HG03108 (cell line): ENCODE data around the gene ZNF384.
"Not testable (repeated sequence)": the region's sequence is repeated elsewhere in the genome, so short reads cannot be mapped to it uniquely, and the experiment has no call there.

ENCODE experiments used
- ATAC-seq: cut with Tn5 transposase; IDR thresholded peaks from one replicate; pipeline ENCODE4 v1.9.1; 2021; ENCODE audit warnings: moderate library complexity; ENCODE audit not compliant: unreplicated experiment

Gene ZNF384

GRCh38 chr12:6688999-6689882 is at the start of gene ZNF384:
Gene ZNF384, minus strand, starts transcription at chr12:6689375. Its CDS starts 9,855 bp downstream, at chr12:6679520.
- ATAC-seq: peak; percentile 85

DNA sequence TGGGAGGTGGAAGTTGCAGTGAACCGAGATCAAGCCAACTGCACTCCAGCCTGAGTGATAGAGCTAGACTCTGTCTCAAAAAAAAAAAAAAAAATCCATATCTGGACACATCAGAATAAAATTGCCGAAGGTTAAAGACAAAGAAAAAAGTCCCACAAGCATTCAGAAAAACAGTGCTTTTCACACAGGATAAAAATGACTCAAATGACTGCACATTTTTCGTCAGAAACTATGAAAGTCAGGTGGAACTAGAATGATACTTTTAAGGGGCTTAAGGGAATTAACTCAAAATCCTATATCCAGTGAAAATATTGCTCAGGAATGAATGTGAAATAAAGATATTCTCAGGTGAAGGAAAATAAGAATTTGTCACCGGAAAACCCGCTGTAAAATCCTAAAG is 47.6 kb upstream of the ZNF384 start:
- no peak for ATAC-seq

DNA sequence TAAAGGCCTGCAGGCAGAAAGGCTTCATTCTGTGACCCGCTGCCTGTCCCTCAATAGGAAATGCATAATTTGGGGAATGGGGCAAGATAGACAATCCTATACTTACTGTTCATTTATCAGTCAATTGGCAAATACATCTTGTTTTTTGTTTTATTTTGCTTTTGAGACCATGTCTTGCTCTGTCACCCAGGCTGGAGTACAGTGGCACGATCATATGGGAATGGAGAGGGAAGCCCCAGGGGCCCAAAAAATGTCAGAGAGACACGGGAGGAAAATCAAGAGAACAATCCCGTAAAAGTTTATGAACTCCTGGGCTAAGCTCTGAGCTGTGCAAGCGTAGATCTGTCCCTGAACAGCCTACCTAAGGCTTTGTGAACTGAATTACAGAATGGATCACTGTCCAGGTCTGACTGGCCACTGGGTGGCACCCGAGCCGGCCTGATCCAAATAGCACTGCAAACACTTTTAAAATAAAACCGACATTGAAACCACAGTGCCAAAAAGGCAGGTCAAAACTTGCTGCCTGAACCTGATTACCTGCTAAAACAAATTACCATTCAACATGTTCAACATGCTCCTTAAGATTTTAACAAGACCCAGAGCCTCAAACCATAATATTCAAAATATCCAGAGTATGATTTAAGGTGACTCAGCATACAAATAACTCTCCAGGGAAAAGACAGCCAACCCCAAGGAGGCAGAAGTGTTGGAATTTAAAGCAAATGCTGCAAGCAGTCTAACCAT is 46.4 kb upstream of the ZNF384 start:
- ATAC-seq: peak; percentile 52

DNA sequence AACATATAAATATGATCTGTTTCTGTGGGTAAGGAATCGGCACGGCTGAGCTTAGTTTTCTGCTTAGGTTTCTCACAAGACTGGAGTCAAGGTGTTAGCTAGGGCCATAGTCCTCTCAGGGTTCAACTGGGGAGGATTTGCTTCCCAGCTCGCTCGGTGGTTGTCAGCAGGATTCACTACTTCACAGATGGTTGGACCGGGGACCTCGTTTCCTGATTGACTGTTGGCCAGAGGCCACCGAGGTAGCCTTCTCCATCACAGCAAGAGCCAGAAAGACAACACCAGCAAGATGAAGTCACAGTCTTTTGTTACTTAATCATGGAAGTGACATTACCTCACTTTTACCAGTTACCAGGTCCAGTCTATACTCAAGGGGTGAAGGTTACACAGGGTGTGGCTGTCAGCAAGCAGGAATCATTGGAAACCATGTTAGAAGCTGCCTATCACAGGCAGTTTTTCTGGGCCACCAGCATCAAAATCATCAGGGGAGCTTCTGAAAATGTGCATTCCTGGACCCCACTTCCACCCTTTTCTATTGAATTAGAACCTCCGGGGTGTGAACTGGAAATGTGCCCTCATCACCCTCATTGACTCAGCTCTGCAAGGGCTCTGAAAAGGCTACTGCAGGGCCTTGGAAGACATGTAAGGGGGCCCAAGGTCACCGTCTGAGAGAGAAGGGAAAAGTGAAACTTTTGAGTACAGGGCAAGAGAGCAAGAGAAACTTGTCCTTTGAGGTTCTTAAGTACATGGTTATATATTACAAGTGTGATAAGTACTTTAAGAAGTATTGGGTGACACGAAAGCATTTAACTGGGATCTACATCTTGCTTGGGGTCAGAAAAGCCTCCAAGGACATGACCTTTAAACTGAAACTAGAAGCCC is 45.6 kb upstream of the ZNF384 start:
- no peak for ATAC-seq

DNA sequence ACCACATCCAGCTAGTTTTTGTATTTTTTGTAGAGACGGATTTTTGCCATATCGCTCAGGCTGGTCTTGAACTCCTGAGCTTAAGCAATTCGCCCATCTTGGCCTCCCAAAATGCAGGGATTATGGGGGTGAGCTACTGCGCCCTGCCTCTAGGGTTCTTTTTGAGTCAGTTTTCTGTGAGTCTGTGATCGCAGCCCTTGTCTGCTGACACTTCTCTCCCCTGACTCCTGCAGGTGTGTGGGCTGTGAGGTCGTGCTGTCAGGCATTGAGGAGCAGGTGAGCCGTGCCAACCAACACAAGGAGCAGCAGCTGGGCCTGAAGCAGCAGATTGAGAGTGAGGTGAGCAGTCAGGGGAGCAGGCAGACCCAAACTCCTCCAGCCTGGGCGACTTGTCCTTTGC is 41.0 kb upstream of the ZNF384 start:
- no peak for ATAC-seq

GRCh38 chr12:6729186-6729585 is 40.0 kb upstream of the ZNF384 start:
- ATAC-seq: no peak

- no peak for ATAC-seq
Measured at GRCh38 chr12:6725350-6725749, 36.2 kb upstream of the ZNF384 start.

DNA sequence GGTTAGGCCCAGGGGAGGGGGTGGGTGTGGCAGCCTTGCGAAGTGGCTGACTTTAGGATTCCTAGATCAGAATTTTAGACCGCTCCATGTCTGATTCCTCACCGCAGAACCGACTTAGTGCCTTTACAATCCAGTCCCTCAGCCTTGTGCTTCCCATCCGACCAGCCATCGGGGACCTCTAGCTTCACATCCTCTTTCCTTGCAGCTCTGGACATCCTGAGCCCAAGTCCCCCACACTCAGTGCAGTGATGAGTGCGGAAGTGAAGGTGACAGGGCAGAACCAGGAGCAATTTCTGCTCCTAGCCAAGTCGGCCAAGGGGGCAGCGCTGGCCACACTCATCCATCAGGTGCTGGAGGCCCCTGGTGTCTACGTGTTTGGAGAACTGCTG is 35.2 kb upstream of the ZNF384 start:
- no peak for ATAC-seq

DNA sequence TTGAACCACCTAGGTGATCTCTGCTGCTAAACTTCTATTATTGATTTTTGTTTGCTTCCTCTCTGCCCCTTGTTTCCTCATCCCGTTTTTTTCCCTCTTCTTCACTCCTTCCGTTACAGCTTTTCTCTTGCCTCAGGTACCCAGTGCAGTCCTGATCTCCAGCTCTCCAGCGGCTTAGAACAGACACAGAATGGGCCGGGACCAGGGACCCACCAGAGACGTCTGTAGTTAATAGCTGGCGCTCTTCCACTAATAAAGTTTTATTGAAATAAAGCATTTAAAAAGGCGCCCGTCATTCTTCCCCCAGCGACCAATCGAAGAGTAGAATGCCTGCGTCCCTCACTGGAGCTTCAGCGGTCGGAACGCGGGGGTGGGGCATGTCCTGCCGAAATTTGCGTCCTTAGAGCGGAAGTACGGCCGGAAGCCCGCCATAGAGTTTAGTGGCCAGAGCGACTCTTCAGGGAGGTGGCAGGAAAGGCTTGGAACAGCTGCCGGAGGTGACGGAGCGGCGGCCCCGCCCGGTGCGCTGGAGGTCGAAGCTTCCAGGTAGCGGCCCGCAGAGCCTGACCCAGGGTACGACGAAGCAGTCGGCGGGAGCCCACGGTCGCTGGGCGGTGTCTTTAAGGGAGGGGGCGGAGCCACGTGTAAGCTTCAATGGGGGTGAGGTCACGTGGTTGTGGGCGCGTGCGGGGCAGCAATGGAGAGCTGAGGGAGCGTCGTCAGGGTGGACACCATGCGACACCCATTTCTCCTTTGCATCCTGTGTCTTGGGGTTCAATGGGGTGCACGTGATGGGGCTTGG is 34.6 kb upstream of the ZNF384 start, which contains the start of gene COPS7A:
COPS7A (plus strand) TSS at position 440 of the 802 bp plus-strand sequence. CDS start 611 bp downstream, outside the sequence.
- peak; percentile 90 for ATAC-seq

DNA sequence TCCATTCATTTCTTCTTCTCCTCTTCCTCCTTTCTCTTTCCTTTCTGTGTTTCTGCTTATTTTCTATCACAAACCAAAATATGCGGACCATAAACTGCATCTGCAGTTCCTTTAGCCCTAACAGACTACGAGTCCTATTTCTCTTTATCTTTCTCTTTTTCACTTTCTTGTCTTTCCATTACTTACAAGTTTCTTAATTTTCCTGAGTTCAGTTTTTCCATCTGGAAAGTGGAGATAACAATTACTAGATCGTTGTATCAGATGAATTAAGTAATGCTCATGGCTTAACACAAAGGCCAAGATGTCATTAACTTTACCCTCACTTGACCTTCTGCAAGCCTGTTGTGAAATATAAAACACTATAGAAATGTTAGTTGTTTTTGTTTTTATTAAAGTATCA is 33.7 kb upstream of the ZNF384 start:
- no peak for ATAC-seq

- no peak for ATAC-seq
Measured at GRCh38 chr12:6716874-6717437, 27.8 kb upstream of the ZNF384 start.

DNA sequence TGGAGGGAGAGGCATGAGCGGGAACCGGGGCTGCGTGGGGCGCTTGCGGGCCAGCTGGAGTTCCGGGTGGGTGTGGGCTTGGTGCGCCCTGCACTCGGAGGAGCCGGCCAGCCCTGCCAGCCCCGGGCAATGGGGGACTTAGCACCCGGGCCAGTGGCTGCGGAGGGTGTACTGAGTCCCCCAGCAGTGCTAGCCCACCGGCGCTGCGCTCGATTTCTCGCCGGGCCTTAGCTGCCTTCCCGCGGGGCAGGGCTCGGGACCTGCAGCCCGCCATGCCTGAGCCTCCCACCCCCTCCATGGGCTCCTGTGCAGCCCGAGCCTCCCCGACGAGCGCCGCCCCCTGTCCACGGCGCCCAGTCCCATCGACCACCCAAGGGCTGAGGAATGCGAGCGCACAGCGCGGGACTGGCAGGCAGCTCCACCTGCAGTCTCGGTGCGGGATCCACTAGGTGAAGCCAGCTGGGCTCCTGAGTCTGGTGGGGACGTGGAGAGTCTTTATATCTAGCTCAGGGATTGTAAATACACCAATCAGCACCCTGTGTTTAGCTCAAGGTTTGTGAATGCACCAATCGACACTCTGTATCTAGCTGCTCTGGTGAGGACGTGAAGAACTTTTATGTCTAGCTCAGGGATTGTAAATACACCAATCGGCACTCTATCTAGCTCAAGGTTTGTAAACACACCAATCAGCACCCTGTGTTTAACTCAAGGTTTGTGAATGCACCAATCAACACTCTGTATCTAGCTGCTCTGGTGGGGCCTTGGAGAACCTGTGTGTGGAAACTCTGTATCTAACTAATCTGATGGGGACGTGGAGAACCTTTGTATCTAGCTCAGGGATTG is 27.1 kb upstream of the ZNF384 start:
- not testable (repeated sequence) for ATAC-seq

DNA sequence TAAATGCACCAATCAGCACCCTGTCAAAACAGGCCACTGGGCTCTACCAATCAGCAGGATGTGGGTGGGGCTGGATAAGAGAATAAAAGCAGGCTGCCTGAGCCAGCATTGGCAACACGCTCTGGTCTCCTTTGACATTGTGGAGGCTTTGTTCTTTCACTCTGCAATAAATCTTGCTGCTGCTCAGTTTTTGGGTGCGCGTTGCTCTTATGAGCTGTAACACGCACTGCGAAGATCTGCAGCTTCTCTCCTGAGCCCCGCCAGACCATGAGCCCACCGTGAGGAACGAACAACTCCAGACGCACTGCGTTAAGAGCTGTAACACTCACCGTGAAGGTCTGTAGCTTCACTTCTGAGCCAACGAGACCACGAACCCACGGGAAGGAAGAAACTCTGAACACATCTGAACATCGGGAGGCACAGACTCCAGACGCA is 19.8 kb upstream of the ZNF384 start:
- no peak for ATAC-seq

DNA sequence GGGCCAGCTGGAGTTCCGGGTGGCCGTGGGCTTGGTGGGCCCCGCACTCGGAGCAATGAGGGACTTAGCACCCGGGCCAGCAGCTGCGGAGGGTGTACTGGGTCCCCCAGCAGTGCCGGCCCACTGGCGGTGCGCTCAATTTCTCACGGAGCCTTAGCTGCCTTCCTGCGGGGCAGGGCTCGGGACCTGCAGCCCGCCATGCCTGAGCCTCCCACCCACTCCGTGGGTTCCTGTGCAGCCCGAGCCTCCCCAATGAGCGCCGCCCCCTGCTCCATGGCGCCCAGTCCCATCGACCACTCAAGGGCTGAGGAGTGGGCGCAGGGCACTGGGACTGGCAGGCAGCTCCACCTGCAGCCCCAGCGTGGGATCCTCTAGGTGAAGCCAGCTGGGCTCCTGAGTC is 19.2 kb upstream of the ZNF384 start:
- not testable (repeated sequence) for ATAC-seq

DNA sequence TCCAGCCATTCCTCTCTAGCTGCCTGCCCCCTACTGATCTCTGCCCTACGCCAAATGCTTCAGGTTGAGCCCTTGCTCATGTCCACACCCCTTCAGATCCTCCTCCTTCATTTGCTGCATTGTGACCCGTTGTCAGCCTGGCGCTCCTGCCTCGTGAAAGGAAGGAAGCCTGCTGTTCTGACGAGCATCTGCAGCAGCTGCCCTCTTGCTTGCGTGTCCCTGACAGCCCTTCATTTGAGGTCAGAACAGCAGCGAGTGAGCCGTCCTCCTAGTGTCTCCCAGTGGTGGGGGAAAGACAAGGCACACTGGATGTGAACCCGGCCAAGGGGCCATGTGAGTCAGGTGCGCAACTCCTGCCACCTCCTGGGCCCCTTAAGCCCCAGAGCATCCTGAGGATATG is 14.5 kb upstream of the ZNF384 start:
- ATAC-seq: no peak

- ATAC-seq: no peak
Measured at GRCh38 chr12:6701078-6701768, 12.0 kb upstream of the ZNF384 start.

DNA sequence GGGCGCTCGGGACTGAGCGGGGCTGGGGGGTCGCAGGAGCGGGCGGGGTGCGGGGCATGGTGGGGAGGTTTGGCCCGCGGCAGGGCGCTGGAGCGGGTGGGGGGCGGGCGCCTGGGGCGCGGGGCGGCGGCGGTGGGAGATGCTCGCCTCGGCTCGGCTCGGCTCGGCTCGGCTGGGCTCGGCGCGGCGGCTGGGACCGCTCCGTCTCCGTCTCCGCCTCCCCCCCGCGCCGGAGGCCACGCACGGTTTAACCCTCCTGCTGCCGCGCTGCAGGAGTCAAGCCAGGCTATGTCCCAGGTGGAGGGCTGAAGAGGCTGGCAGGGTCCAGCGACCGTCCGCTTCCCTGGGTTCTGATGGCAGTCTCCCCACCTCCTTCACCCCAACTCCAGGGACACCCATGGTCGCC is 11.5 kb upstream of the ZNF384 start, which contains the start of gene PIANP:
PIANP (minus strand) TSS at position 170 of the 406 bp plus-strand sequence. CDS start 2,754 bp downstream, outside the sequence.
- no peak for ATAC-seq

DNA sequence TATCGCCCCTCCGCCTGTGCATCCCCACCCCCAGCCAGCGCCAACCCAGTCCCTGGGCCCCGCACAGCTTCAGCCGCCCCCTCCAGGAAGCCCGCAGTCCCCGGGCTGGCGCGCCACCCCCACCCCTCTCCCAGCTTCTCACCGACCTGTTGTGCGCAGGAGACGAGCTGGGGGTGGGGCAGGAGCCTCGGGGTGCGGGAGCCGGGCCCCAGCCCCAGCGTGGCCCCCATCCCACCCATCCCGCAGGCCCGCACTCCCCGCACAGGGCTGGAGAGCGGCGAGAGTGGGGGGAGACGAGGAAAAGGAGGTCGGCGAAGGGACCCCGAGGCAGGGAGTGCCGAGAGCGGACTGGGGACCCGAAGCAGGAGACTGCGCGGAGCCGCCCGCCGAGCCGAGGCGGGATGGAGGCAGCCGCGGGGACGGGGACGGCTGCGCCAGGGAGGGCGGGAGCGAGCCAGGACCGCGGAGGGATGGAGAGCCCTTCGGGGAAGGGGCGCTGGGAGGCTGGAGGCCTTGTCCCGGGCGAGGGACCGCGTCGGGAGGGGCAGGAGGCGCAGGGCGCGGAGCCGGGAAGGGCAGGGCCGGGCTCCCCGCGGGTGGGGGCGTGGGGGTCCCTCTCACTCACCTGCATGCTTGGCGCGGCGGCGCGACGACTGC is 10.9 kb upstream of the ZNF384 start:
- no peak for ATAC-seq
